NCI-H1105 (cell line): ENCODE results near the gene SNN.

ENCODE experiments used
- DNase-seq: peaks from one replicate; lab custom pipeline; 2025; lab: John Stamatoyannopoulos, UW

SNN gene

DNA sequence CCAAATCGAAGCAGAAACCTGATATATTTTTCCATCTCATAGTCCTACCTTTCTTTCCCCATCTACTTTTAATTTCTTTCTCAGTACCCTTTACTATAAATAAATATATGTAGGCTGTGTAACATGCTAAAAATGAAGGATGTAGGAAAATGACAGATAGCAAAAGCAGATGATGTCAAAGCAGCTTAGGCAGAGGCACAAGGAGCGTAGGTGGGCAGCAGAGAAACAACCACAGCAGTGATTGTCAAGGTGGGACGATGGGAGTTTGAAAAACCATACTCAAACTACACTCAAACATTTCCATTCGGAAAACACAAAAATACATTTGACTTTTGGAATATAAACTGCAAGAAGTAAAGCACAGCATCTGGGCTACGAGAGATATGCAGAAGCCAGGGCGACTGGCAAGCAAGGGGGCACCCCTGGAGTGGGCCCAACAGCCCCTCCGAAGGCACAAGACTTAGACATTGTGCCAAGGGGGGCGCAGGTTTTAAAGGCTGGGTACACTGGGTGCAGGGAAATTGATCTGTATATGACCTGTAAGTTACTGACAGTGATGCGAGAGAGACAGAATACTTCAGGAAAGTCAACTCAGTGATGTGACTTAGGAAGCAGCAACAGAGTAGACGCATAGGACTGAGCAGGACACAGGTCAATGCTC is 31.1 kb downstream of the SNN start:
- DNase-seq = no peak

DNA sequence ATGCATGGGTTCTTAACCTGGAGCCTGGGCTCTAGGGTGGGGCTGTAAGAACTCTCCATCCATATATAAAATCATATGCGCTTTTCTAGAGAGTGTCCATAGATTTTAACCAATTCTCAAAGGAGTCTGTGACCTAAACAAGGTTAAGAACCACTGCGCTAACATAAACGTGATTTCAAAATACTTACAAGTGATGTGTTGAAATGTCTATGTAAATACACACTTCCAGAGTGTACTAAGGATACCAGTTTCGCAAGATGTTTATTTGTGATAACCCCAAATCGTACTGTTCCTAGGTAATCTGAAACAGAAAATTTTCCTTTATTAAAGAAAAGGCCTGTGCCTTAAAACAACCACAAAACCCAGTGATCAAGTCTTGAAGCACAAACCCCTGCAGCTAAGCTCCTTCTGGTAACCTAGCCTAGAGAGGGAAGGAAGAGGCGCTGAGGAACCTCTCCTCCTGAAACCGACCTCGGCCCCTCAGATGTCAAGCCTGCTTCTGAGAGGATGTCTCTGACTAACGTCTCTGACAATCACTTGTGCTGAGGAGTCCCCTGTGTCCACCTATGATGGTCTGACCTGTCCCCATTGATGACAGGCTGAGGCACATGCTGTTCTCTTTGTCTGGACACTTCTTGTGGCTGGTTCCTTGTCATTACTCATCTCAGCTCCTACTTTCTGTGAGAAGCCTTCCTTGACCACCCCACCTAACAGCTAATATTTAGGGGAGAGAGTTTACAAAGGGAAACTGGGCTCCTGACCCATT is 32.2 kb downstream of the SNN start:
- no peak for DNase-seq

DNA sequence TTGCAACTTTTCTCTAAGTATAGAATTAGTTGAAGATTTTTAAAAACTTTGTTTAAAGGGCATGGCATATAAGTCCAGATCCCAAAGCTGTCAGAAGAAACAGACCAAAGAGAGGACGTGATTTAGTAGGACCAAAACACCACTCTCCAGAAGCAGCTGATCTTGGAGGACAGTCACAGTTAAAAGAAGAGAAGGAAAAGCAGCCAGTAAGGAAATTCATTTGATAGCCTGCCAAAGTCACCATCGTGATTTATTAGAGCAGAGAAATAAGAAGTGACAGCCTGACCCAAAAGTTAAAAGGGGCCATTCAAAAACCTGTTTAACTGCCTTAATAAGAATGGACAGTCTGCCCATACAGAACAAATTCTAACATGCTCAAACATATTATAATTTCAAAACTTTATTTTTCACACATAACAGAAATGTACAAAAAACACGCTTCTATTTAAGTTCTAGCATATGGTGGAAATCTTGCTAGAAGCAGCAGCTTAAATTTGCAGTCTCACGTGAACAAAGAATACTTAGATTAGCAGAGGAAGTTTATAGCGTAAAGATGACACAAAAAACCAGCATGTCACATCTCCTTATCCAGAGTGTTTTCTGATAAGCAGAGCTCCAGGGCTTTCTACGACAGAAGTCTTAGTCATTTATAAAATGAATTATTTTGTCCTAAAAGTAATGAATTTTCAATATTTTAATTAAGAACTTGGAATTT is 37.2 kb downstream of the SNN start:
- no peak for DNase-seq

DNA sequence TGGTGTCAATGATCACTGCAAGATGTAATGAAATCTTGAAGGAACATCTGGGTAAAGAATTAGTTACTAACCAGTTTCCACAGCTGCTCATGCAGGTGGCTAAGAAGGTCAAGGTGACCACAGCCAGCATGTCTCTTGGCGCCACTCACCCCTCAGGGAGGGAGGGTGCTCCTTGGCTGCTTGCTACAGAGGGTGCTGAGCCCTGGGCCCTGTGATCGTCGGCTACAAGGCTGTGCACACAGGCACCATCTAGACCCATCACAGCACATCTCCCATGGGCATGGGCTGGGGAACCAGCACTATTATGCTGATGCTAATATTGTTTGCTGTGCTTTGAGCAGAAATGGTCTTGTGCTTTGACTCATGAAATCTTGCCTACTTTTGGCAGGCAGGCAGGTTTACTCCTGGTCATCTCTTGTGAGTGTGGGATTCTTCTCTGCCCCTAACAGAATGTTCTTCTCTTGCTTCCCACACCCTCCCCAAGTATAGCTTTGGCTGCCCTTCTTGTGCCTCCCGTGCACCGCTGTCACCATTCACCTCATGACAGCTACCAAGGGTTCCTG is 38.0 kb downstream of the SNN start:
- DNase-seq = no peak

DNA sequence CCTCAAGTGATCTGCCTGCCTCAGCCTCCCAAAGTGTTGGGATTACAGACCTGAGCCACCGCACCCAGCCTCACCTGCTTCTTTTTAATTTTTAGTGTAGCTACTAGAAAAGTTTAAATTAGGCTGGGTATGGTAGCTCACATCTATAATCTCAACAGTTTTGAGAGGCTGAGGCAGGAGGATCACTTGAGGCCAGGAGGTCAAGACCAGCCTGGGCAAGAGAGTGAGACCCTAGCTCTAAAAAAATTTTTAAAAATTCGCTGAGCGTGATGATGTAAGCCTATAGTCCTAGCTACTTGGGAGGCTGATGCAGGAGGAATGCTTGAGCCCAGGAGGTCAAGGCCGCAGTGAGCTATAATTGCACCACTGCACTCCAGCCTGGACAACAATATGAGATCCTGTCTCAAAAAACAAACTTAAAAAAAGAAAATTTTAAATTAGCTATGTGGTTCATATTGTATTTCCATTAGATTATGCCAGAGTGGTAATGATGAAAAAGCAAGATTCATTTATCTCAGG is 39.5 kb downstream of the SNN start:
- DNase-seq = no peak

DNA sequence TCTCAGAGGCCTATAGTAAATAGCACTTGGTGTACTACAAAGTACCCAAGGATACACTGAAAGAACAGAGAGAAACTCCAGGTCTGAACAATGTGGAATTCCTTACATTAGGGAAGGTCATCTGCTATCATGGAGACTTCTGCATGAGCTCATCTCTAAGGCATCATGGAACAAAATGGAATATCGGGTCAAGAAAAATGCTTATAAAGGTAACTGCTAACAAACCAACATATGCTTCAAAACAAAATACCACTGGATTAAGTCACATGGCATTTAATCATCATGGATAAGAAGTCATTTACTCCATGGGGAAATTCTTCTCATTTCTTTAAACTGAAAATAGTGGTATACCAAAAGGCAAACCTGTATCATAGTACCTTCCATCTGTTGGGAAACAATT is 40.2 kb downstream of the SNN start:
- DNase-seq = no peak

DNA sequence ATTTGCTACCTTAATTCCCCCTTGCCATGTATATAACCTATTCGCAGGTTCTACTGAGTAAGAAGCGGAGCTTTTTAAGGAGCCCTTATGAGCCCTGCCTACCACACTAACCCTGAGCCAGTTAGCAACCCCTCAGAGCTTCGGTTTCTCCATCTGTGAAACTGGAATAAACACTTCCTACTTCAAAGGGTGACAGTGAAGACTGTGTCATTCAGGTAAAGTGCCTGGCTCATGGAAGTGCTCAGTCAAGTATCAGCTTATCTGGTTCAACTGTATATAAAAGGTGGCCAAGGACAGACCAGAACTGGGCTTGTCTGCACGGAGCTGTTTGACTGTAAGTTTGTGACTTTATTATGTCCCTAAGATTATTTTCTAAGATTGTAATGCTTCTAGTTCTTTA is 43.4 kb downstream of the SNN start:
- no peak for DNase-seq

DNA sequence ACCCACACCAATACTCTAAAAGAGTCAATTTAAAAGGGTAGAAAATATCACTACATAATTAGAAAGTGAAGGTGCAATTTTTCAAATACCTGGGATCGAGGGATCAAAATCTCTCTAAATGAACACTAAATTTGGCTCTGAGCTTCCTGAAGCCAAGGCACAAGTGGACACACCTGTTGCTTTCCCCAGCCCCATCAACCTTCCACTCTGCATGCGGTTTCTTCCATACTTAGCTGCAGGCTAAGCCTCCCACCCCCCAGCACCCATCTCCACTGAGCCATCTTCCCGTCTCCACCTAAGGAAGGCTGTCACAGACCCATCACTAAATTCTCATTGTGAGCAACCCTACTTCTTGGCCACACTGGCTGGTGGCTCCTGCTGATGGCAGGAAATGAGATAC is 43.9 kb downstream of the SNN start:
- DNase-seq = no peak

DNA sequence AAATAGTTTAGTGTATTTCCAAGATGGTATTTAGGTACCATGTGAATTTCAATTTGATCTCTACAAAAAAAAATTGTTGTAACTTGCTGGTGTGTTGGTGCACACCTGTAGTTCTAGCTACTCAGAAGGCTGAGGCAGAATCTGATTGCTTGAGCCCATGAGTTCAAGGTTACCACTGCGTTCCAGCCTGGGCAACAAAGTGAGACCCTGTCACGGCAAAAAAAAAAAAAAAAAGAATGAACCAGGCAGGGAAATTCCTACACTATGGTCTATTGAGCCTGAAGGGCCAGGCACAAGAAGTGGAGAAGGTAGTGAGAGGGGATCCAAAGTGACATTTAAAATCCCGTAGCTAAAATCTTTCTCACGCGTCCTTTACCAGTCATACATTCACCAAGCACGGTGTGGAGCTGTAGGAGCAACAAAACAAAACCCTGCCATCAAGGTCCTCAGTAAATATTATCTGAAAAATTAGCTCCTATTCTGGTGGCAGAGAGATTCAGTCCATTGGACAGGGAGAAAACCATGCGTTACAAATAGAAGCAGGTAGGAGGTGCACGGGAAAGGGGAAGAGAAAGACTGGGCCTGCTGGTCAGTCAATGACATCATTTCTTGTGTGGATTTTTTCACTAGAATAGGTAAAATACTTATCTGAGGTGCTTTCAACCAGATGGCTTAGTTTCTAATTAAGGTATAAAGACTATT is 47.1 kb downstream of the SNN start:
- no peak for DNase-seq

DNA sequence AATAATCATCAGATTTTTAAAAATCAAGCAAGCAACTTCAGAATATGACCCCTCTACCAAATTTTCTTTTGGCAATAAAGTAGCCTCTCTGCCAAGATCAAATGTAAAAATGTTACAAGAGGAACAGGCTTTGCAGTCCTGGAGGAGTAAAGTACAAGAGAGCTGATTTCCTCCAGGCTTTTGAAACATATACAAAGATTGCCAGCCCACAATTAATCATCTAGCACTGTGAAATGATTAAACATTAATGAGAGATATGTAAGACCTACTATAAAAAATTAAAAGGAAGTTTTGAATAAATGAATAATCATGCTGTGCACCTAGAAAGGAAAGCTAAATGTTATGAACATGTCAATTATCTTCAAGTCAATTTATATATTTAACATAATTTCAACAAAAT is 48.1 kb downstream of the SNN start:
- DNase-seq = no peak

DNA sequence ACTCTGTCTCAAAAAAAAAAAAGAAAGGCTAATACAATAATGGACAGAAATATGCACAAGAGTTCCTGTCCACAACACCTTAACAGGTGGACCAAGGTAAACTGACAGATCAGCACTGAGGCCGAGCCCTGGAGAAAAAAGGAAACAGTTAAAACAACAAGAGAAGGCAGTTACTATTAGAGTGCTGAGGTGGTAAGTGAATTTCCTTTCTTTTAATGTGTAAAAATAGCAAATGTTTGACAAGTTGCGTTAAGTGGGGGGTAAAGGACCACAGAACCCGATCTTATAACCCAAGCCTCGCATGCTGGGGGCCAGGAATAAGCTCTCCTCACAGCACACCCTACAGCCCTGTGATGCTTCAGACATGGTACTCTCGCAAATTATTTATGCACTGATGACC is 49.6 kb downstream of the SNN start:
- DNase-seq = no peak

DNA sequence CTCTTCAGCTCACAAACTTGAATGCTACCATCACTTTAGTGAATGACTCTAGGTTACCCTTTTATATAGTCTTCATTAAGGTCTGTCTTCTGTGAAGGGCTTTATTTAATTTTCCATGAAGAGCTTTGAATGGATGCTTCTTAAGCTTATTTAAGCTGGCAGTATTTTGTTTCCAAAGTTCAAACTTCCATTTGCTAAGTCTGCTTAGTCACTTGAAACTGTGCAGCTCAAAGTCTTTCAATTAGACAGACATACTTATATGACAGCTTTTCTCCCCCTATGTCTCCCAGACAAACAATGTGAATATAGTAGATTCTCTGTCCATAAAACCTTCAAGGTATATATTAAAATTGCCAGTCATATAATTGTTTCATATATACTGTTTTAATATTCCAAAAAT is 50.9 kb downstream of the SNN start:
- no peak for DNase-seq

DNA sequence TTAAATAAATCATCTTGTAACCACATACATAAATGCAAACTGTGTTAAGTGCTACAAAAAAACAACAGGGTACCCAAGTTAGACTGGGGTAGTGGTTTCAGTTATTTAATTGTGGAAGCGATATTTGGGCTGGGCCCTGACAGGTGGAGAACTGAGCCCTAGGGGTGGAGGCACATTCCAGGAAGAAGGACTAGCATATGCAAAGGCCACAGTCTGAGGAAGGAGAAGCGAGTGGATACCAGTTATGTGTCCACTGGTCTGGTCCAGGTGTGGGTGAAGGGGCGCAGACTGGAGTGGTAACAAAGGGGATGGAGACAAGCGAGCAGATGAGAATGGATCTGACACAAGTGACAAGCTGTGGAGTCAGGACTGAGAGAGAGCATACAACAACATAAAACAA is 51.5 kb downstream of the SNN start:
- no peak for DNase-seq

DNA sequence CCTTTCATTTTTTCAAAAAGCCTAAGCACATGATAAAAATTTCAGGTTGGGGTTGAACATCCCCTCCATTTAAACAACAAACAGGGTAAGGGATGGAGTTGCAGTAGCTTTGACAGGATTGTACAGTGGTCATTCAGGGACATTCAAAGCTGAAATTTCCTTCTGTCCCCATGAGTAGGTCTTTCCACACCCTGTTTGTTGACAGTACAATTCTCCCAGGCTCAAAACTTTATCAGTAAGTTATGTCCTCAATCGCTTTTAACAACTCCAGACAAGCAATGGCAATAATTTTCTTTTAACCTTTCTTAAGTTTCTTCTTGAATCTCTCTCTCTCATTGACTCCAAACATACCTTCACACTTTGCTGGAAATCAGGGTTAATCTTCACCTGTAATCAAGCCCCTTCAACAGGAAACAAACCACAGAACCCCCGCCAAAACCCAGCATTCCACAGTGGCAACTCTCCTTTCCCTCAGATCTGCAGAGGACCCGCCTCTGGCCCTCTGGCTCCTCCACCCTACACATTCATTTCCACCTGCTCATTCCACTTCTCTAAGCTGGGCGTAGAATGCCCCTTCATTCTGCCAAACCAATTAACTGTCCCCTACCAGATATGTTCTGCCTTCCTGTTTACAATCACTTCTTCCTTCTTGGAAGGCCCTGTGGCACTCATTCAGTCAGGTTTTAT is 53.7 kb downstream of the SNN start:
- no peak for DNase-seq

DNA sequence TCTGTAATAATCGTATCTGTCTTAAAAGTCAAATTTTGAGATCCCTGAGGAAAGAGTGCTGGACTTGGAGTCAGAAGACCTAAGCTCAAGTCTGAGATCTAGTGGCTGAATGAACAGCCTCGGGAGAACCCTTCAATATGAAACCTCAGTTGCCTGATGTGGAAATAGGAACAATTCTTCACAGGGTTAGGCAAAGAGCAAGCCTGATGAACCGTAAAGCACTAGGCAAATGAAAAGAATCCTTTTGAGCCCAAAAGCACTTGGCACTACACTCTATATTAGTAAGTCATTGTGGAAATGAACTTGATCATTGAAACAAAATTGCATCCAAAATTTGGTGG is 54.2 kb downstream of the SNN start:
- DNase-seq = no peak

DNA sequence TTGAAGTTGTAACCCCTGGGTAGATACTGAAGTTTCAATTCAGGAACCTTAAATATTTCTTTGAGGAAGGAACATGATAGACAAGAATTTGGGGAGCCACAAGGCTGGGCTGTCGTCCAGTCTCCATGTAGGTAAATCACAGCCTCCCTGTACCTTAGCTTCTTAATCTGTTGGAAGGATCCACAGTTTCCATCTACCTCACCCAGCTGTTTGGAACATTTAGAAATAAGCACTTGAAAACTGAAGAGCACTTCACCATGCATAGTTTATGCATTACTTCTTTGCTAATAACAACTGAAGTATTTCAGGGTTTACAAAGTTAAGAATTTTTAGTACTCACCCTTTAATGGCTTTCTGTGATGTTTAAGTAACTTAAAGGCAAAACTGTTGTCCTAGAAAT is 57.2 kb downstream of the SNN start:
- no peak for DNase-seq

DNA sequence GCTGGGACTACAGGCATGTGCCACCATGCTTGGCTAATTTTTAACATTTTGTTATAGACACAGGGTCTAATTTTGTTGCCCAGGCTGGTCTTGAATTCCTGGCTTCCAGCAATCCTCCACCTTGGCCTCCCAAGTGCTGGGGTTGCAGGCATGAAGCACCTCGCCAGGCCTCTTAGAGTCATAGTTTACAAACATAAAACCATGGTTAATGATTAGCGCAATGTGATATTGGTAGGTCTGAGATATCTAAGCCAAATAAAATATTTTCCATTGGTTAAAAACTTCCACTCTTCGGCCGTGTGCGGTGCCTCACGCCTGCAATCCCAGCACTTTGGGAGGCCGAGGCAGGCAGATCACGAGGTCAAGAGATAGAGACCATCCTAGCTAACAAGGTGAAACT is 57.8 kb downstream of the SNN start:
- DNase-seq = no peak

DNA sequence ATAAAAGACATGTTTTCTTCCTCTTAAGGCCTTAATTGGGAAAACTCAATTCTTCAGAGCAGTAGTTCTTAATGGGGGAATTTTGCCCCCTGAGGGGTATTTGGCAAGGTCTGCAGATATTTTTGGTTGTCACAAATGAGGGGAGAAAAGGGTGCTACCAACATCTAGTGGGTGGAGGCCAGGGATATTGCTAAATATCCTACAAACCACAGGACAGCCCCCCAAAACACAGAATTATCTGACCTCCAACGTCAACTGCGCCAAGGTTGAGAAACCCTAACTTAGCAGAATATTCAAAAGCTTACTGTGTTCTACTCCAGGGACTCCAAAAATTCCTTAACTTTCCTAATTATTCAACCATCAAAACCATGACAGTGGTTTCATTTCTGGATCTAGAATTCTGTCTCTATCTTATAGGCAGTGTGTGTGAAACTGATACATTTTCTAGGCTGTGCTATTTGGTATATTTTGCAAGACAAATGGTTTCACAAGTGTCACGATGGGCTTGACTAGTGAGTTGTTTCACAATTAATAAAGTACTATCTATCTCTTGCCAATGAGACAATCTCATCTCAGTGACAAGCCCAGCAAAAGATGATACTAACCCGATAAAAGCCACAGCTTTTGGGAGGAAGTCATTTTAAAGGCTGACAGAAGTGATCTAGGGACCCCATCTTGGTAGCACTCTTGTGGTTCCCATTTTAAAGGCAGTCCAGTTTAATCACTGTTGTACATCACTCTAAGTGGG is 59.7 kb downstream of the SNN start:
- DNase-seq = no peak
